Fibroblast of skin of abdomen (primary cell): ENCODE results near the gene COMMD7.

ENCODE experiments used
- DNase-seq: peaks from one replicate; pipeline ENCODE4 v3.0.0-alpha.2; 2013

The COMMD7 gene

DNA sequence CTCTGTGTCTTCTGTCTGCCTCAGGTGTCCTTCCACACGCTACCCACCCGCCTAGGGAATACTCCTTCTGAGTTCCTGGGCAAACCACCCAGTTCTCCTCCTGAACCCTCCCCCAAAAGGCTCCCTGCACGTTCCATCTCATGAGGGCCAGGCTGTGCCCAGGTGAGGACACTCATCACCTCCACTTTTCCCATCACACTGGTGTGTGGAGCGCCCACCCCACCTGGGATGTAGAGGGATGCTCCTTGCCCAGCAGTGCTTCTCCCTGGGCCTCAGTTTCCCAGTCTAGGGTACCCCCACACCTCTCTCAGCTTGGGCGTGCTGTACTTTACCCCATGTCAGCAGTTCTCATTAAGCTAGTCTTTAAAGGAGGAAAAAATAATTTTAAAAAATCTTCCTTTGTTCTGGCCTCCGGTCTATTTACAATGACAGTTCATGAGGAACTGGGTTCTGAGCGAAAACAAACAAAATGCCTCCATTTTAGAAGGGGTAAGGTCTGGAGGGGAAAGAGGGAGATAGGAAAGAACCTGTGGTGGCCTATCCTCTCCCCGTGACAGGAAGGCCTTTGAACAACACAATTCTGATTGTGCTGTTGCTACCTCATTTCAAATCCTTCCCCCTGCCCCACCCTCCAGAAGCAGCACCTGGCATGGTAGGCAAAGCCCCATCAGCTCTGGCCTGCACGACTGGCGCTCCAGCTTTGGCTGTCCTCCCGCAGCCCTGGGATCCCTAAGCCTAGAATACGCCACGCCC is 67.9 kb downstream of the COMMD7 start:
- no peak for DNase-seq

DNA sequence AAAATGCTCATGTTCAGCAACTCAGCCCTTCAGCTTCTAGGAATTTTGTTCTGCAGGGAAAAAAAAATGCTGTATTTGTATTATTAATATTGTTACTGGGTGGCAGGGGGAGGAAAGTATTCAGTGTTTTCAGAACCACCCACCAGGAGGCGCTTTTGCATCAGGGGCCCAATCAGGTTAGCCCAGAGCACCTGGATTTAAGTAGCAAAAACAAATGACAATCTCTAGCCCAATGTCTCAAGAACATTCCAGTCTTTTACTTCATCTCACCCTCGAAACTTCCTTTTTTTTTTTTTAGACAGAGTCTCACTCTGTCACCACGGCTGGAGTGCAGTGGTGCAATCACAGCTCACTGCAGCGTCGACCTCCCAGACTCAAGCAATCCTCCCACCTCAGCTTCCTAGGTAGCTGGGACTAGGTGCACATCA is 68.9 kb downstream of the COMMD7 start:
- DNase-seq = peak; percentile 40

DNA sequence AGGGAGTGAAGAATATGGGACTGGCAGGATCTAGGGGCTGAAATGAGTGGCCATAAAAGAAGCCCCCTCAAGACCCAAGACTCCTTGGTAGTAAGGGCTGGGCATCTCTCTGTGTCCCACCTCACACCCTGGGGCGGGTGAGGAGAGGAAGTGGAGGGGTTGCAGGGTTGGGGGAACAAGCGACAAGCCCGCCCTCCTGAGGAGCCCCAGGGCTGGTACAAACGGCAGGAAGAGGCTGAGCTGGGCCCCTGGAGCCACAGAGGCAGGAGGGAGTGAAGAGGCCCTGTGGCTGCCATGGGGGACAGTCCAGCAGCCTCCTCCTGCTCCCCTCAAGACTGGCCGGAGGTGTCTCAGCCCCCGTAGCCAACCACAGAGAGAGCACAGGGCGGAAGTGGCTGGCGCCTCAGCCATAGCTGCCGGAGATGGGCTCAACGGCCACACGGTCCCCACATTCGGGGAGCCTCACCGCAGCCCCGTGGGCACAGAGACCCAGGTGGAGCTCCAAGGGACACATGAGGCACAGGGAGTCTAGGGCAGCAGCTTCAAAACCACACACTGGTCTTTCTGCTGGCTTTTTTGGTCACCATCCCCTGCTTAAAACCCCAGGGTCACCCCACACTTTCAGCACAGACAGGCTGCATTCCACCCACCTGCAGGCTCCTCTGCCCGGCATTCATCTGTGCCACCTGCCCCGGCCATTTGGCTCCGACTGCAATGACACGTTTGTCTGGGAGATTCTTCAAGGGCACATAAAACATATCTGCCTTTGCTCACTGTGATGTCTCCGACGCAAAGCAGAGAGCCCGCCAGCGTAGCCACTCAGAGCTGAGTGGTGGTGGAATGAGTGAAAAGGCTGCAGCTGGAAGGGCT is 70.0 kb downstream of the COMMD7 start:
- DNase-seq = no peak

DNA sequence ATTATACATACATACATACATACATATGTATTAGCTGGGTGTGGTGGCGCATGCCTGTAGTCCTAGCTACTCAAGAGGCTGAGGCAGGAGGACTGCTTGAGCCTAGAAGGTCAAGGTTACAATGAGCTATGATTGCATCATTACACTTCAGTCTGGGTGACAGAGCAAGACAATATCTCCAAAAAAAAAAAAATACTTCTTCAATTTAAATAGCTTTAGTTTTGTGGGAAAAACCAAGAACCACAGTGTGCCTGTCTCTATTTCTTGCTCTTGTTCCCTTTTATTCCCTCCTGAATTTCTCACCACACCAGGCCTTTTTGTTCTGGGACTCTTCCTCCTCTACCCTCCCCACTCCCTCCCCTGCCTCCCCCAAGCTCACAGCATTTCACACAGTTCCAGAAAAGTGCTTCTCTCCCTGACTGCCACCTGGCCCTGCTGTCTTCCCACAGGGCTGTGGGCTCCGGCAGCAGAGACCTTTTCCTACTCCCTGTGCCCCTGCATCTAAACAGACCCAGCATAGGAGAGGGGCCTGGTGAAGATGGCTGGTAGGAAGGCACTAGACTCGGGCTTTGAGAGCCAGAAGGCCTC is 70.8 kb downstream of the COMMD7 start:
- no peak for DNase-seq

DNA sequence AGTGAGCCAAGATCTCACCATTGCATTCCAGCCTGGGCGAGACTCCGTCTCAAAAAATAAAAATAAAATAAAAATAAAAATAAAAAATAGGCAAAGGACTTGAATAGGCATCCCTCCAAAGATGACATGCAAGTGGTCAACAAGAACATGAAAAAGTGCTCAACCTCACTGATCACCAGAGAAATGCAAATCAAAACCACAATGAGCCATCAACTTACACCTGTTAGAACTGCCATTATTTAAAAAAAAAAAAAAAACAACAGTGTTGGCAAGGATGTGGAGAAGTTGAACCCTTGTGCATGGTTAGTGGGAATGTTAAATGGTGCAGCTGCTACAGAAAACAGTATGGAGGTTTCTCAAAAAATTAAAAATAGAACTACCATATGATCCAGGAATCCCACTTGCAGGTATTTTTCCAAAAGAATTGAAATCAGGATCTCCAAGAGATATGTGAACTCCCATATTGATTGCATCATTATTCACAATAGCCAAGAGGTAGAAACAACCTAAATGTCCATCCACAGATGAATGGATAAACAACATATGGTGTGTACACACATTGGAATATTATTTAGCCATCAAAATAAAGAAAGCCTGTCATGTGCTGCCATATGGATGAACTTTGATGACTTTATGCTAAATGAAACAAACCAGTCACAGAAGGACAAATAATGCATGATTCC is 72.4 kb downstream of the COMMD7 start:
- DNase-seq = no peak

DNA sequence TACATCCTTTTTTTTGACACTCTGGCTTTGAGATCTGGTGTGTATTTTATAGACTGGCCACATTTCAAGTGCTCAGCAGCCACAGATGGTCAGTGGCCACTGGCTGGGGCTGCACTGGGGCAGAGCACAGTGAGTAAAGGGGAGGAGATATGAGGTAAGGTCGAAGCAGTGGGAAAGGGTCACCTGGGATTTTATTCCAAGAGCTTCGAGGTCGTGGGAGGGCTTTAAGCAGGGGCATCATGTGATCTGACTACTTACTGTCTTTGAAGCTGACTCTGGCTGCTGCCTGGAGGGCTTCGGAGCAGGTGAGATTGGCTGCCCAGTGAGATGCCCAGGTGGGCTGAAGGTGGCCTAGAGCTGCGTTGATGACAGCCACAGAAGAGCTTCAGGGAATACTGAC is 76.2 kb downstream of the COMMD7 start:
- no peak for DNase-seq

DNA sequence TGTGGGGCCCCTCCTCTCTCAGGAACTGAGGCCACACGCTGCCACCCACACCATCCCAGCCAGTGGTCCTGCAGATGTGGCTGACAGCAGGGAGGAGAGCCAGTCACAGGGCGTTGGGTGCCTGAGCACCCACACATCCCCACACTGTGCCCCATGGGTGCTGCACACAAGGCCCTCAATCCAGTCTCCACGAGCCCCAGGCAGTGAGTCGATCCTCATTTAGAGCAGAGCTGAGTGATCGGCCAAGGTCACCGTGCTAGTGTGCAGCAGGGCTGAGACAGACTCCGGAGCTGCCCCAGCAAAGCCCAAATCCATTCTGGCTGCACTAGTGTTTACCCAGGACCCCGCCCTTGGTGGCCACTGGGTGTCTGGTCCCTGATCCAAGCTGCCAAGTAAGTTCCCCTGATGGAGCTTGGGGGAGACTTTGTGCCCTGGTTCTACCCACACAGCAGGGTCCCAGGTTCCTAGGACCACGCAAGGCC is 78.5 kb downstream of the COMMD7 start:
- DNase-seq = no peak

DNA sequence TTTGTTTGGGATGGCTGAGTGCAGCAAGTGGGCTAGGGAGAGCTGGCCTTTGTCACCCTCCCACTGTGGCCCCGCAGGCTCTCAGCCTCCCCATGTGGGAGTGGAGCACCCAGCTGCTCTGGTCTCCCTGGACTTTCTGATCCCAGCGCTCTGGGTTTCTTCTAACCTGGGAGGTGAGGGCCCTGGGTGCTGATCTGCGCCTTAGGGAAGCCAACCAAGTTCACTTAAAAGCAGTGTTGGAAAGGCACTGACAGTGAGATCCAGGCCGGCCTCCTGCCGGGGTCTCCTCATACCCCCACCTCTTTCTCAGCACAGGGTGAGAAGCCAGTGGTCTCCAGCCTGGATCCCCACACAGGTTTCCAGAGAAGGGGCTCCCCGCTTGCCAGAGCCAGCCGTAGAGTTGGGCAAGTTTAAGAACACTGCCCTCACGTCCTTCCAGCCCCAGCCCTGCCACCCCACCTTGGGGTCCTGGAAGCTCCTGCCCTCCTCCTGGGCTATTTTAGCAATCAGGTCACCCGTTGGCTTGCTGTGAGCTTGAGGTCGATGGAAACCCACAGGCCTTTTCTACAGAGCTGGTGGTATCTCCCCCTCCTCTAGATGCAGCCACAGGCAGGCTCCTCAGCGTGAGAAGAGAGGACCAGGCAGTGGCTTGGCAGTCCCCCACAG is 79.1 kb downstream of the COMMD7 start:
- DNase-seq = no peak

DNA sequence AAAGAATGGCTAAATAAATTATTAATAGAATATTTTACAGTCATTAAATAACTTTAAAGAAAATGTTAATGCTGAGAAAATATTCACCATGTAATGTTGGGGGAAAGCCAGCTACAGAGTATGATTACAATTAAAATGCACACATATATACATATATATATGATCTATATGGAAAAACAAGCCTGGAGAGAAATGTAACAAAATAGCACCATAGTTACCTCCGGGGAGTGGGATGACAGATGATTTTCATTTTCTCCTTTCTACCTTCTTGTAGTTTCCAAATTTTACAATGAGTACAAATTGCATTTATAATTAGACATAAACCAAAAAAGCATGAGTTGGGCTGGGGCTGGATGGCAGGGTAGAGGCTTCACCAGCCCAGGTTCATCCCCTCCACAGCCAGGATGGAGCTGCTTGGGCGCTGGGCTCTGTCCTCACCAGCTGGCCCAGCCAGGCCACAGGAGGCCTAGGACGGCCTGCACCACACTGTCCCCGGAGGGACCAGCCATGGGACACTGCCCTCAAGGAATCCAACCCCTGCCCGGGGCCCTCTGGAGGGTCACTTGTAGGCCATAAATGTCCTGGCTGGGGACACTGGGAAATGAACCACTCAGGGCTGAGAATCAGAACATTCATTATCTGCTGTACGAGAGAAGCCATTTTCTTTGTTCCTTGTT is 79.8 kb downstream of the COMMD7 start:
- no peak for DNase-seq

DNA sequence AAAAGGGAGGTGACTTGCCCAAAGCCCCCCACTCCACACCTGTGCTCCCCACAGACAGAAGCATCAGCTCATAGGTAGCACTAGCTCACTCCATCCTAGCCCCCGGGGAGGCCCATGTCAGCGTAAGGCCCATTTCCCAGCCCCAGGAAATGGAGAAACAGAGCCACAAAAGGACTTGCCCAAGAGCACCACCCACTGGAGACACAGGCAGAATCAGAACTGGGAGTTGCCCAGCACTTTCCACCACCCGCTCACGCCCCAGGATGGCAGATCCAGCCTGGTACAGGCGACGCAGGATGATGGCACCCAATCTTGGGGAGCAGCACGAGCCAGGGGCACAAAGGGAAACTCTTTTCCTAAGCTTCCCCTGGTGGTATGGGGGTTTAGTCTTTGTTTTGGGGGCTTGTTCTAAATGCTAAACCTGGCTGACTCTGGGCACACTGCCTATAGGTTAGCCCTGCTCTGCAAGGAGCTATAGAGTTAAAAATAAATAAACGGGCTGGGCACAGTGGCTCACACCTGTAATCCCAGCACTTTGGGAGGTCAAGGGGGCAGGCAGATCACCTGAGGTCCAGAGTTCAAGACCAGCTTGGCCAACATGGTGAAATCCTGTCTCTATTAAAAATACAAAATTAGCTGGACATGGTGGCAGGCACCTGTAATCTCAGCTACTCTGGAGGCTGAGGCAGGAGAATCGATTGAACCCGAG is 81.3 kb downstream of the COMMD7 start:
- no peak for DNase-seq

DNA sequence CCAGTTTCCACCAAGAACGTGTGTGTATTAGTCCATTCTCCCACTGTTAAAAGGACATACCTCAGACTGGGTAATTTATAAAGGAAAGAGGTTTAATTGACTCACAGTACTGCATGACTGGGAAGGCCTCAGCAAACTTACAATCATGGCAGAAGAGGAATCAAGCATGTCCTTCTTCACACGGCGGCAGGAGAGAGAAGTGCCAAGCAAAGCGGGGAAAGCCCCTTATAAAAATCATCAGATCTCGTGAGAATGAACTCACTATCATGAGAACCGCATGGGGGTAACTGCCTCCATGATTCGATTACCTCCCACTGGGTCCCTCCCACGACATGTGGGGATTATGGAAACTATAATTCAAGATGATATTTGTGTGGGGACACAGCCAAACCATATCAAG is 82.6 kb downstream of the COMMD7 start:
- no peak for DNase-seq

DNA sequence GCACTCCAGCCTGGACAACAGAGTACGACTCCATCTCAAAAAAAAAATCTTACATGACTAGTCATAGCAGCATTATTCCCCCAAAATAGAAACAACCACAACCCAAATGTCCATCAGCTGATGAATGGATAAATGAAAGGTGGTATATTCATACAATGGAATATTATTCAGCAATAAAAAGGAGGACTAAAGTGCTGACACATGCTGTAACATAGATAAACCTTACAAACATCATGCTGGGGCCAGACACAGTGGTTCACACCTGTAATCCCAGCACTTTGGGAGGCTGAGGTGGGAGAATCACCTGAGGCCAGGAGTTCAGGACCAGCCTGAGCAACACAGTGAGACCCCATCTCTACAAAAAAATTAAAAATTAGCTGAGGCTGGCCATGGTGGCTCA is 86.4 kb downstream of the COMMD7 start:
- no peak for DNase-seq

DNA sequence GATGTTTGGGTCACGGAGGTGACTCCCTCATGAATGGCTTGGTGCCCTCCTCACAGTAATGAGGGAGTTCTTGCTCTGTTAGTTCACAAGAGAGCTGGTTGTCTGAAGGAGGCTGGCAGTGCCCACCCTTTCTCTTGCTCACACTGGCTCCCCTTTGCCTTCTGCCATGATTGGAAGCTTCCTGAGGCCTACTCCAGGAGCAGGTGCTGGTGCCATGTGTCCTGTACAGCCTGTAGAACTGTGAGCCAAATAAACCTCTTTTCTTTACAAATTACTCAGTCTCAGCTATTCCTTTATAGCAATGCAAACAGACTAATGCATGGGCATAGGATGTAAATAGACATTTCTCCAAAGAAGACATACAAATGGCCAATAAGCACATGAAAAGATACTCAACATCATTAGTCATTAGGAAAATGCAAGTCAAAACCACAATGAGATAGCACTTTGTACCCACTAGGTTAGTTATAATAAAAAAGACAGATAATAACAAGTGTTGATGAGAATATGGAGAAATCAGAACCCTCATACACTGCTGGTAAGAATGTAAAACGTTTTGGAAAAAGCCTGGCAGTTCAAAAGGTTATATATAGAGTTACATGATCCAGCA is 87.3 kb downstream of the COMMD7 start:
- no peak for DNase-seq

DNA sequence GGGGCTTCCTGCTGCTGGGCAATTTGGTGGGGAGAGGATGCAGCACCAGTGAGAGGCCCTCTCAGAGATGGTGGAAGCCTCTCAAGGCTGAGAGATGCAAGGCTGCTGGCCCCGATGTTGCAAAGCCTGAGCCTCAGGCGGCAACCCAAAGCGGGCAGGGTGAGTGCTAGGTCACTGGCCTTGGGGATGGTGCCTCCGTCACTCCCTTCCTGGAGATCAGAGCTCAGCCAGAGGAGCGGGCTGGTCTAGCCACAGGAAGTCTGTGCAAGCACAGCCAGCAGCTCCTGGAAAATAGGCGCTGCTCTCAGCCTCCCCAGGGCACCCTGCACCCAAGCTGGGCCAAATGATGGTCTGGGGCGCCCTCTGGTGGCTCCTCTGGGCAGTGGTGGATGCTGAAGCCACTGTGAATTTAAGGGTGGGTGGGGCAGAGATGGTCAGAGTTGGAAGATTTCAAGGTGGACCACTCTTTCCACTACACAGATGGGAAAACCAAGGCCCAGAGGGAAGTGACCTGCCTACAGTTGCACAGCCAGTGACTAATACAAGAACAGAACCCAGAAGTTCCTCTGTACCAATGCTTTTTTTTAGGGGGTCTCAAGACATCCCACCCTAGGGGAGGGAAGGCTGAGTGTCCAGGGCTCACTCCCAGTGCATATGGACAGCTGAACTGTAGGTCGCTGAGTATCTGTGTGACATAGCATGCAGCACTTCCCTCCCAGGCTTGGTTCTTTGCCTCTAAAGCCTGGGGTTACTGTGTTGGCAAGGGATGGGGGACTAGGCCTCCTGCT is 90.3 kb downstream of the COMMD7 start:
- DNase-seq = peak; percentile 75
